IMR-90 (cell line): Measurements from ENCODE around the gene KRTAP5-3. TPM values are rescaled to one million over a fixed set of nuclear protein-coding genes. Genes with fewer than 3 reads are reported as not detected.

Experiments used
- ATAC-seq: fragments of 200-7000 bp; cut with Tn5 transposase; 2 replicates; pipeline ENCODE4 v1.9.1; 2020; ENCODE audit warnings: low read depth, mild to moderate bottlenecking, moderate library complexity
- BruUV-seq: library from RNA; stranded (reverse); fragments of 400-500 nt; replicated peaks from 2 replicates; lab custom pipeline; 2021; lab: Mats Ljungman, UMichigan
- CTCF ChIA-PET: fragments of 300-600 bp; formaldehyde crosslinking; extraction: SDS; loops from one replicate; lab custom pipeline; 2021; ENCODE audit warnings: antibody characterized with exemption; lab: Yijun Ruan, JAX
- POLR2A ChIA-PET: fragments of 300-600 bp; sonication (Branson Sonifier 250); formaldehyde crosslinking; loops from one replicate; lab custom pipeline; 2022; ENCODE audit warnings: antibody characterized with exemption; ENCODE audit not compliant: unreplicated experiment; lab: Charles Lee
- DNase-seq: peaks from one replicate; pipeline ENCODE4 v3.0.0; 2013
- H2AFZ ChIP-seq: replicated peaks from 2 replicates; pipeline ENCODE3; 2013; ENCODE audit warnings: low read length, mild to moderate bottlenecking; ENCODE audit not compliant: poor library complexity
- H2AK5ac ChIP-seq: 2 replicates; pipeline ENCODE4 v1.6.1; 2013; ENCODE audit warnings: low read depth, low read length, inconsistent platforms
- H2AK9ac ChIP-seq: replicated peaks from 2 replicates; pipeline ENCODE3; 2013; ENCODE audit warnings: mild to moderate bottlenecking, low read depth, low read length, moderate library complexity; ENCODE audit not compliant: poor library complexity
- H2BK120ac ChIP-seq: 2 replicates; pipeline ENCODE4 v1.6.1; 2013; ENCODE audit warnings: low read depth, low read length, inconsistent platforms
- H2BK15ac ChIP-seq: 3 replicates; pipeline ENCODE4 v1.6.1; 2013; ENCODE audit warnings: low read depth, low read length, inconsistent platforms
- H2BK20ac ChIP-seq: 2 replicates; pipeline ENCODE4 v1.6.1; 2013; ENCODE audit warnings: low read depth, mild to moderate bottlenecking, inconsistent platforms, low read length, moderate library complexity
- H2BK5ac ChIP-seq: 2 replicates; pipeline ENCODE4 v1.6.1; 2013; ENCODE audit warnings: mild to moderate bottlenecking, low read depth, low read length, inconsistent platforms; ENCODE audit not compliant: poor library complexity, severe bottlenecking
- H3K14ac ChIP-seq: replicated peaks from 2 replicates; pipeline ENCODE4 v1.6.1; 2013; ENCODE audit warnings: low read depth, low read length, inconsistent platforms
- H3K18ac ChIP-seq: 2 replicates; pipeline ENCODE4 v1.6.1; 2013; ENCODE audit warnings: low read depth, low read length, control low read depth
- H3K23ac ChIP-seq: 2 replicates; pipeline ENCODE4 v1.6.1; 2013; ENCODE audit warnings: low read depth, low read length, inconsistent platforms
- H3K27ac ChIP-seq: 2 replicates; pipeline ENCODE4 v1.5.1; 2013; ENCODE audit warnings: mild to moderate bottlenecking, control low read depth, low read length; ENCODE audit not compliant: insufficient read depth
- H3K27me3 ChIP-seq: 2 replicates; pipeline ENCODE4 v1.6.1; 2013; ENCODE audit warnings: low read length; ENCODE audit not compliant: control insufficient read depth, insufficient read depth
- H3K36me3 ChIP-seq: 2 replicates; pipeline ENCODE4 v1.6.1; 2013; ENCODE audit warnings: low read length, mixed read lengths; ENCODE audit not compliant: control insufficient read depth, insufficient read depth
- H3K4ac ChIP-seq: 2 replicates; pipeline ENCODE4 v1.6.1; 2013; ENCODE audit warnings: low read depth, low read length, inconsistent platforms
- H3K4me1 ChIP-seq: 2 replicates; pipeline ENCODE4 v1.6.1; 2013; ENCODE audit warnings: low read length, mixed read lengths; ENCODE audit not compliant: control insufficient read depth, insufficient read depth
- H3K4me2 ChIP-seq: 2 replicates; pipeline ENCODE4 v1.6.1; 2013; ENCODE audit warnings: low read depth, mild to moderate bottlenecking, control low read depth, low read length, moderate library complexity
- H3K4me3 ChIP-seq: 2 replicates; pipeline ENCODE4 v1.5.1; 2013; ENCODE audit warnings: low read depth, mild to moderate bottlenecking, control low read depth, low read length, moderate library complexity; ENCODE audit not compliant: insufficient read depth
- H3K56ac ChIP-seq: 2 replicates; pipeline ENCODE4 v1.6.1; 2013; ENCODE audit warnings: low read length, inconsistent platforms; ENCODE audit not compliant: insufficient read depth; ENCODE audit errors: extremely low read depth
- H3K79me1 ChIP-seq, 2 experiments: 2 replicates each; pipeline ENCODE4 v1.6.1; 2013; ENCODE audit warnings: low read length in 2 of 2, inconsistent platforms in 1 of 2, low read depth in 1 of 2
- H3K9ac ChIP-seq: 2 replicates; pipeline ENCODE4 v1.6.1; 2013; ENCODE audit warnings: low read depth, low read length, control low read depth
- H3K9me1 ChIP-seq: 2 replicates; pipeline ENCODE4 v1.6.1; 2013; ENCODE audit warnings: low read length, inconsistent platforms; ENCODE audit not compliant: insufficient read depth
- H3K9me3 ChIP-seq: 2 replicates; pipeline ENCODE4 v1.6.1; 2013; ENCODE audit warnings: low read length; ENCODE audit not compliant: control insufficient read depth, insufficient read depth
- H4K20me1 ChIP-seq: 2 replicates; pipeline ENCODE4 v1.6.1; 2013; ENCODE audit warnings: low read length, inconsistent platforms; ENCODE audit not compliant: insufficient read depth
- H4K5ac ChIP-seq: 2 replicates; pipeline ENCODE4 v1.6.1; 2013; ENCODE audit warnings: mild to moderate bottlenecking, low read depth, low read length, control low read depth
- H4K8ac ChIP-seq, 2 experiments: 2 replicates each; pipeline ENCODE4 v1.6.1; 2013; ENCODE audit warnings: low read depth in 2 of 2, low read length in 2 of 2, control low read depth in 1 of 2, inconsistent platforms in 1 of 2
- H4K91ac ChIP-seq: 2 replicates; pipeline ENCODE4 v1.6.1; 2013; ENCODE audit warnings: low read depth, low read length, inconsistent platforms; ENCODE audit not compliant: insufficient read depth
- BHLHE40 ChIP-seq: fragments of 150-350 bp; IDR thresholded peaks from 2 replicates; pipeline ENCODE4 v1.6.1; 2016; ENCODE audit warnings: mild to moderate bottlenecking, low read depth, low read length
- CEBPB ChIP-seq: IDR thresholded peaks from 2 replicates; pipeline ENCODE4 v1.6.1; 2012; ENCODE audit warnings: low read depth, low read length, improper control_type of control experiment
- CHD1 ChIP-seq: IDR thresholded peaks from 2 replicates; pipeline ENCODE4 v1.6.1; 2012; ENCODE audit warnings: low read depth, low read length, improper control_type of control experiment
- CTCF ChIP-seq: conservative IDR thresholded peaks from 2 replicates; pipeline ENCODE4 v1.5.1; 2012; ENCODE audit warnings: mild to moderate bottlenecking, low read depth, low read length, improper control_type of control experiment
- ELK1 ChIP-seq: fragments of 150-350 bp; IDR thresholded peaks from 2 replicates; pipeline ENCODE4 v1.6.1; 2016; ENCODE audit warnings: low read depth, mild to moderate bottlenecking, low read length, moderate library complexity, borderline replicate concordance
- FOS ChIP-seq: fragments of 150-350 bp; IDR thresholded peaks from 2 replicates; pipeline ENCODE4 v1.6.1; 2016; ENCODE audit warnings: low read depth, low read length
- MAFK ChIP-seq: IDR thresholded peaks from 2 replicates; pipeline ENCODE4 v1.6.1; 2012; ENCODE audit warnings: low read depth, low read length, improper control_type of control experiment
- MAZ ChIP-seq: IDR thresholded peaks from 2 replicates; pipeline ENCODE4 v1.6.1; 2012; ENCODE audit warnings: low read depth, mild to moderate bottlenecking, low read length, improper control_type of control experiment, moderate library complexity, borderline replicate concordance
- MXI1 ChIP-seq: IDR thresholded peaks from 2 replicates; pipeline ENCODE4 v1.6.1; 2012; ENCODE audit warnings: low read depth, mild to moderate bottlenecking, low read length, moderate library complexity, borderline replicate concordance
- NFE2L2 ChIP-seq: fragments of 150-350 bp; IDR thresholded peaks from 2 replicates; pipeline ENCODE4 v1.6.1; 2016; ENCODE audit warnings: low read depth, mild to moderate bottlenecking, low read length
- POLR2A ChIP-seq: IDR thresholded peaks from 2 replicates; pipeline ENCODE4 v1.6.1; 2012; ENCODE audit warnings: mild to moderate bottlenecking, low read depth, low read length
- RAD21 ChIP-seq: IDR thresholded peaks from 2 replicates; pipeline ENCODE4 v1.6.1; 2012; ENCODE audit warnings: low read length, improper control_type of control experiment
- RCOR1 ChIP-seq: IDR thresholded peaks from 2 replicates; pipeline ENCODE4 v1.6.1; 2012; ENCODE audit warnings: mild to moderate bottlenecking, low read length, improper control_type of control experiment; ENCODE audit not compliant: insufficient replicate concordance
- RFX5 ChIP-seq: IDR thresholded peaks from 2 replicates; pipeline ENCODE4 v1.8.0; 2012; ENCODE audit warnings: low read depth, mild to moderate bottlenecking, low read length, moderate library complexity
- SMC3 ChIP-seq: fragments of 150-350 bp; IDR thresholded peaks from 2 replicates; pipeline ENCODE4 v1.6.1; 2016; ENCODE audit warnings: low read depth, mild to moderate bottlenecking, antibody characterized with exemption, low read length, moderate library complexity
- WGBS, 2 experiments: methylation state at CpG; one replicate each; pipeline versions ENCODE4 v1.1.5 to v1.1.7; 2013; ENCODE audit warnings: missing lambda C conversion rate in 2 of 2; ENCODE audit not compliant: insufficient read length in 1 of 2; ENCODE audit errors: extremely low coverage in 2 of 2; 5-methylcytosine and 5-hydroxymethylcytosine counted together
- dilution Hi-C: fragments of 300-500 bp; cut with HindIII; formaldehyde crosslinking; loops from one replicate; pipeline ENCODE4 v1.14.3; 2018; ENCODE audit warnings: low sequenced_read_pairs; ENCODE audit not compliant: unreplicated experiment
- in situ Hi-C: fragments of 300-500 bp; cut with MboI; formaldehyde crosslinking; loops from 3 replicates; pipeline ENCODE4 v1.14.3; 2019; ENCODE audit warnings: low sequenced_read_pairs, inconsistent platforms, mixed read lengths
- intact Hi-C: fragments of 100-400 bp; cut with micrococcal nuclease; formaldehyde crosslinking; loops from 2 replicates; pipeline ENCODE4 v1.10.0; 2022
- polyA plus RNA-seq, 3 experiments: library from polyadenylated mRNA; depleted of rRNA; stranded (reverse); fragments of >200 nt; gene quantifications; 2 replicates each; pipeline ENCODE4 v1.2.3, GENCODE V29; 2012; ENCODE audit warnings: low replicate concordance in 1 of 3
- total RNA-seq: library from RNA; depleted of rRNA; stranded (reverse); fragments of >200 nt; gene quantifications from 2 replicates; pipeline ENCODE4 v1.2.3, GENCODE V29; 2012
- TF ChIP-seq, protein P1 (sequence below): fragments of 150-350 bp; IDR thresholded peaks from 2 replicates; pipeline ENCODE4 v1.6.1; 2017; ENCODE audit warnings: mild to moderate bottlenecking, antibody characterized with exemption, low read length, low read depth

Gene KRTAP5-3
- total and polyA plus RNA-seq, 2 of the 4 experiments (the other 2 are of a cell fraction), result not detected

GRCh38 chr11:1622086-1622485 lies 13.8 kb upstream of the KRTAP5-3 start, which contains the start of gene KRTAP5-4:
Gene KRTAP5-4, minus strand, starts transcription at chr11:1622138. Its CDS starts 45 bp downstream, at chr11:1622093.
- no peak within 1 kb of the TSS for H4K91ac ChIP-seq
- intact Hi-C loops, result no loop called here
- no peak within 1 kb of the TSS for H3K4me3 ChIP-seq
- H4K8ac ChIP-seq, result no peak within 1 kb of the TSS
- no peaks in the 10 kb centered on the region for H3K79me1 ChIP-seq
- no peak within 1 kb of the TSS for H3K4me2 ChIP-seq
- no peak within 1 kb of the TSS for H3K27ac ChIP-seq
- no TSS peak for BruUV-seq
- no peak within 1 kb of the TSS for H2BK5ac ChIP-seq
- dilution Hi-C loops, result no loop called here
- no peak within 1 kb of the TSS for H3K14ac ChIP-seq
- no CpG with 5 or more reads among the region's 1 CpG for WGBS, 2 experiments
- 0 out of 2 replicates have a peak, but pooled peaks cover 2% of the 10 kb centered on the region for H3K9me3 ChIP-seq
- H4K5ac ChIP-seq, result no peak within 1 kb of the TSS
- H3K4me1 ChIP-seq, result no peaks in the 10 kb centered on the region
- H3K27me3 ChIP-seq, result peaks cover 35% of the 10 kb centered on the region
- H2BK20ac ChIP-seq, result no peak within 1 kb of the TSS
- ATAC-seq (no peak), DNase-seq (no peak)
- H2BK120ac ChIP-seq, result no peak within 1 kb of the TSS
- no peak within 1 kb of the TSS for H3K56ac ChIP-seq
- no peak within 1 kb of the TSS for H2BK15ac ChIP-seq
- H2AK5ac ChIP-seq, result no peak within 1 kb of the TSS
- in situ Hi-C loops, result no loop called here
- ChIA-PET CTCF (no interaction called here), POLR2A (no interaction called here)
- H3K18ac ChIP-seq, result no peak within 1 kb of the TSS
- H4K20me1 ChIP-seq, result no peaks in the 10 kb centered on the region
- no peak within 1 kb of the TSS for H3K23ac ChIP-seq
- H2AFZ ChIP-seq, result no peak within 1 kb of the TSS
- no peaks in the 10 kb centered on the region for H3K36me3 ChIP-seq
- H3K9ac ChIP-seq, result no peak within 1 kb of the TSS
- no peak for TF ChIP-seq RAD21
- no peak for TF ChIP-seq MAFK
- no peak for TF ChIP-seq CTCF
- no peak for TF ChIP-seq SMC3
- TF ChIP-seq NFE2L2, result no peak
- no peak for TF ChIP-seq CEBPB
- TF ChIP-seq POLR2A, result no peak
- no peak for TF ChIP-seq MXI1
- no peak for TF ChIP-seq ELK1
- no peak for TF ChIP-seq FOS
- TF ChIP-seq RCOR1, result no peak
- no peak for TF ChIP-seq MAZ
- no peak for TF ChIP-seq CHD1
- TF ChIP-seq RFX5, result no peak
- TF ChIP-seq BHLHE40, result no peak
- TF ChIP-seq, protein P1, sequence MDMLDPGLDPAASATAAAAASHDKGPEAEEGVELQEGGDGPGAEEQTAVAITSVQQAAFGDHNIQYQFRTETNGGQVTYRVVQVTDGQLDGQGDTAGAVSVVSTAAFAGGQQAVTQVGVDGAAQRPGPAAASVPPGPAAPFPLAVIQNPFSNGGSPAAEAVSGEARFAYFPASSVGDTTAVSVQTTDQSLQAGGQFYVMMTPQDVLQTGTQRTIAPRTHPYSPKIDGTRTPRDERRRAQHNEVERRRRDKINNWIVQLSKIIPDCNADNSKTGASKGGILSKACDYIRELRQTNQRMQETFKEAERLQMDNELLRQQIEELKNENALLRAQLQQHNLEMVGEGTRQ, result no peak
- no peaks in the 10 kb centered on the region for H3K9me1 ChIP-seq
- H2AK9ac ChIP-seq, result no peak within 1 kb of the TSS
- H3K4ac ChIP-seq, result no peak within 1 kb of the TSS
